ENCODE results near the gene NFATC3. TPM values are rescaled to one million over a fixed set of nuclear protein-coding genes. Genes with fewer than 3 reads are reported as not detected.

NFATC3 gene
- total and polyA plus RNA-seq, 8 donors = 34.6 to 65.8 (median 39.9) TPM

- no peak for TF ChIP-seq CTCF (IDR thresholded peaks at IDR 0.05)
- intact Hi-C loops (cut with DNase I) = no loop called here
- H3K4me3 ChIP-seq = peak overlapping the region; percentile 59 to 72
- peaks cover 0 to 24% of the 10 kb centered on the region in 2 donors for H3K27me3 ChIP-seq
- H3K4me1 ChIP-seq = peaks cover 5 to 51% of the 10 kb centered on the region in 2 donors
- peaks cover 0 to 9% of the 10 kb centered on the region in 2 donors for H3K36me3 ChIP-seq
- no peaks in the 10 kb centered on the region for H3K9me3 ChIP-seq
- ATAC-seq (peak; percentile 0), DNase-seq (peak in 2 of 4 donors; percentile 43 to 66)
- H3K27ac ChIP-seq = peak overlapping the region; percentile 85 to 91
Observed at GRCh38 chr16:68236826-68237242, 151.7 kb downstream of the NFATC3 start.

DNA sequence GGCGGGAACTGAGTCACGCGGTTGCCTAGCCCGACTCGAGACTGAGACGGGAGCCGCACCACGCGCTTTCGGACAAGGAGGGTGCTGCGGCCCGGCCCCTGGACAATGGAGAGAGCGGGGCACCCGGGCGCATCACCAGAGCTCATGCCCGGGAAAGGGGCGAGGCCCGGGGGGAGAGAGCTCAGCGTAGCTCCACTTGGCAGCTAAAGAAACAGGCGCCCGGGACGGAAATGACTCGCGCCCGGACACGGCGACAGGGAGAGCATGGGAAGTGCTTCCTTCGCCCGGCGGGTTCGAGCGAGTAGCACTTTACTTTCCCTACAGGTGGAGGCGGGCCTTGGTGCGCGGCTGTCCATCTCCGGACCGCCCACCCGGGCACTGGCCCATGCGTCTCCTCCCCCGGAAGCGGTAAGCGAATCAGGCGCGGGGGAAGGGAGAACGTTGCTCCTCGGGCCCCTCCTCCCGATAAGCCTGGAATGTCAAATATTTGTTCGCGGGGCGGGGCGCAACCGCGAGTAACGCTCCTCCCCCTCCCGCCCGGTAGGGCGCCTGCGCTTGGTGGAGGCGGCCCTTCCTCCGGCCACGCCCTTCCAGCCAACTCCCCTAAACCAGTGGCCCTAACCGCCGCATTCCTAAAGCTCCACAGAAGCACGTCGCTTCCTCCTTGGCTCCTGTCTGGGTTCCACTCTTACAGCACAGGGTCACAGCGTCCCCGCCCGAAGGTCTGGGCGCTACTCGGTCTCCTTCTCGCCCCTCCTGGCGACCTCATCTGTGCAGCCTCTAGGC is 152.3 kb downstream of the NFATC3 start:
- peak overlapping the region; percentile 59 to 72 for H3K4me3 ChIP-seq
- H3K27me3 ChIP-seq = peaks cover 0 to 24% of the 10 kb centered on the region in 2 donors
- peaks cover 0 to 3% of the 10 kb centered on the region in 2 donors for H3K36me3 ChIP-seq
- no peak for TF ChIP-seq CTCF (IDR thresholded peaks at IDR 0.05)
- ATAC-seq (peak; percentile 78), DNase-seq (peak; percentile 97 to 99 (median 98))
- H3K27ac ChIP-seq = peak overlapping the region; percentile 90 to 91
- peaks cover 5 to 51% of the 10 kb centered on the region in 2 donors for H3K4me1 ChIP-seq
- H3K9me3 ChIP-seq = no peaks in the 10 kb centered on the region
- intact Hi-C loops (cut with DNase I) = no loop called here

GRCh38 chr16:68238029-68238345 is 152.8 kb downstream of the NFATC3 start:
- no peak for ATAC-seq
- H3K27ac ChIP-seq = peak overlapping the region; percentile 90 to 91
- TF ChIP-seq CTCF (IDR thresholded peaks at IDR 0.05) = no peak
- intact Hi-C loops (cut with DNase I) = no loop called here
- no peak for DNase-seq
- H3K27me3 ChIP-seq = peaks cover 0 to 24% of the 10 kb centered on the region in 2 donors
- H3K4me3 ChIP-seq = peak overlapping the region; percentile 39 to 59
- H3K4me1 ChIP-seq = peaks cover 5 to 47% of the 10 kb centered on the region in 2 donors
- H3K9me3 ChIP-seq = no peaks in the 10 kb centered on the region
- no peaks in the 10 kb centered on the region for H3K36me3 ChIP-seq

DNA sequence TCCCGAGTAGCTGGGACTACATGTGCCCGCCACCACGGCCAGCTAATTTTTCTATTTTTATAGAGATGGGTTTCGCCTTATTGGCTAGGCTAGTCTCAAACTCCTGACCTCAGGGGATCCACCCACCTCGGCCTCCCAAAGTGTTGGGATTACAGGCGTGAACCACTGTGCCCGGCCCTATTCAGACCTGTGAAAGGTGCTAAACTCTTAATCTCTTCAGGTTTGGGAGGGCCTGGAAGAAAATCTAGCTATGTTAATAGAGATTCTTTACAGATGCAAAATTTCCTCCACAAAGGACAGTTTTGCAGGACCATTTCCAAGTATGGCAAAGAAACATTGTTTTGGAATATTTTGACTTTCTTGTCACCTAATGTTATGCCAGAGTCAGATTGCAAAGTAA is 156.9 kb downstream of the NFATC3 start:
- intact Hi-C loops (cut with DNase I) = no loop called here
- DNase-seq (peak in 1 of 4 donors; percentile 10), ATAC-seq (no peak)
- no peaks in the 10 kb centered on the region for H3K36me3 ChIP-seq
- H3K4me3 ChIP-seq = no peak overlapping the region
- peaks cover 13 to 42% of the 10 kb centered on the region in 2 donors for H3K4me1 ChIP-seq
- no peak overlapping the region for H3K27ac ChIP-seq
- peaks cover 0 to 3% of the 10 kb centered on the region in 2 donors for H3K27me3 ChIP-seq
- no peaks in the 10 kb centered on the region for H3K9me3 ChIP-seq
- TF ChIP-seq CTCF (IDR thresholded peaks at IDR 0.05) = no peak

DNA sequence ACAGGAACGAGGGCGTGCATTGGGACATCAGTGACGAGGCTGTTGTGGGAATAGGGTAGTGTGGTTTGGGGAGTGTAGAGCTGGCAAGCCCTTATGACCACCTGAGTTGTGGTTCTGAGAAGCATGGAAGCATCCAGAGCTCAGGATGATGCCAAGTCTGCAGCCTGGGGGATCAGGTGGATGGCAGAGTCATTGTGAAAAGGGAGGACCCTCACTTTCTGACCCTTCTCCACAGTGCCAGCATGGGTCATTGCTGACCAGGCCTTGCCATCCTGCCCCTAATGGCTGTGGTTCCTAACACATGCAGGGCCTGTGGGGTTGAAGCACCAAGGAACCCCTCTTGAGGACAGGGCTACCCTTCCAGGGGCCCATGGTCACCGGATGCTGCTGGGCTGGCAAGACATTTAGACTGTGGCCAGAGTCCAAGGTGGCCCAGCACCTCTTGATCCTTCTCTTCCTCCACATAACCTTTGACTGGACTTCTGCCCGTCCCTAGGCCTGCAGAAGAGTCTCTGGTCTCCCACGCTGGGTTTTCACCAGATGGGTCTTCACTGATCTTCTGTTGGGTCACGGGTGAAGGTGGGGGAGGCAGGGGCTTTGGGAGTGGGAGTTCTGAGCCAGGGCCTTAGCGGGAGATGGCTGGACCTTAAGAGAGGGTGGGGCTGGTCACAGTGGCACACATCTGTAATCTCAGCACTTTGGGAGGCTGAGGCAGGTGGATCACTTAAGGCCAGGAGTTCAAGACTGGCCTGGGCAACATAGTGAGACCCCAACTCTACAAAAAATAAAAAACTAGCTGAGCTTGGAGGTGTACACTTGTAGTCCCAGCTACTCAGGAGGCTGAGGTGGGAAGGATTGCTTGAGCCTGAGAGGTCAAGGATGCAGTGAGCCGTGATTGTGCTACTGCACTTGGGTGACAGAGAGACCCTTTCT is 158.0 kb downstream of the NFATC3 start:
- Histone ChIP-seq H3K27ac (no peak overlapping the region), H3K27me3 (no peaks in the 10 kb centered on the region), H3K36me3 (no peaks in the 10 kb centered on the region), H3K9me3 (no peaks in the 10 kb centered on the region), H3K4me3 (no peak overlapping the region), H3K4me1 (peaks cover 13 to 49% of the 10 kb centered on the region in 2 donors)
- TF ChIP-seq CTCF (IDR thresholded peaks at IDR 0.05) = no peak
- DNase-seq (no peak), ATAC-seq (no peak)
- intact Hi-C loops (cut with DNase I) = no loop called here

Data from left lung (tissue), 10 donors.